GM19043 (cell line): ENCODE results near the gene ALG12.

ENCODE experiments used
- ATAC-seq: cut with Tn5 transposase; IDR thresholded peaks from one replicate; pipeline ENCODE4 v1.9.1; 2021; ENCODE audit warnings: low read depth; ENCODE audit not compliant: unreplicated experiment

The ALG12 gene

GRCh38 chr22:49850959-49851802, 67.1 kb downstream of the ALG12 start:
- no peak for ATAC-seq
